GM19328 (cell line): ENCODE measurements around the gene RAB20.
"Not testable (repeated sequence)": the region's sequence is repeated elsewhere in the genome, so short reads cannot be mapped to it uniquely, and the experiment has no call there.

Experiments
- ATAC-seq: cut with Tn5 transposase; IDR thresholded peaks from one replicate; pipeline ENCODE4 v1.9.1; 2021; ENCODE audit warnings: mild to moderate bottlenecking, moderate library complexity; ENCODE audit not compliant: unreplicated experiment

Gene RAB20

GRCh38 chr13:110495376-110495775, 66.1 kb downstream of the RAB20 start:
- ATAC-seq = no peak

GRCh38 chr13:110493613-110494012, 67.9 kb downstream of the RAB20 start:
- ATAC-seq = no peak

GRCh38 chr13:110492679-110493593, 68.6 kb downstream of the RAB20 start:
- no peak for ATAC-seq

GRCh38 chr13:110491869-110492678, 69.4 kb downstream of the RAB20 start:
- no peak for ATAC-seq

- no peak for ATAC-seq
These were observed 71.3 kb downstream of the RAB20 start for GRCh38 chr13:110490009-110490770.

- not testable (repeated sequence) for ATAC-seq
These were observed 74.6 kb downstream of the RAB20 start for GRCh38 chr13:110486880-110487279.

GRCh38 chr13:110486061-110486715, 75.3 kb downstream of the RAB20 start:
- ATAC-seq = no peak

GRCh38 chr13:110485604-110486003, 75.9 kb downstream of the RAB20 start:
- ATAC-seq = no peak

GRCh38 chr13:110484290-110485048, 77.1 kb downstream of the RAB20 start:
- no peak for ATAC-seq

GRCh38 chr13:110483386-110483968, 78.0 kb downstream of the RAB20 start:
- no peak for ATAC-seq

GRCh38 chr13:110480161-110480560, 81.4 kb downstream of the RAB20 start:
- no peak for ATAC-seq

- ATAC-seq = no peak
These were observed 81.9 kb downstream of the RAB20 start for GRCh38 chr13:110479648-110480047.

GRCh38 chr13:110479215-110479545, 82.3 kb downstream of the RAB20 start:
- ATAC-seq = no peak

GRCh38 chr13:110478405-110479214, 82.9 kb downstream of the RAB20 start:
- no peak for ATAC-seq

GRCh38 chr13:110477706-110478245, 83.7 kb downstream of the RAB20 start:
- ATAC-seq = no peak

- ATAC-seq = no peak
These were observed 85.3 kb downstream of the RAB20 start for GRCh38 chr13:110476220-110476617.

GRCh38 chr13:110475550-110476219, 85.8 kb downstream of the RAB20 start:
- ATAC-seq = no peak

GRCh38 chr13:110475117-110475516, 86.4 kb downstream of the RAB20 start:
- no peak for ATAC-seq
